Effector memory CD4-positive, alpha-beta T cell (primary cell): ENCODE measurements around the gene CCNB1IP1.
"Not testable (repeated sequence)": the region's sequence is repeated elsewhere in the genome, so short reads cannot be mapped to it uniquely, and the experiment has no call there.

ENCODE experiments used
- DNase-seq, 3 donors: peaks; one replicate each; pipeline ENCODE4 v3.0.0-alpha.2; 2020
- H3K27ac ChIP-seq: 2 replicates; pipeline ENCODE4 v1.7.0; 2013; ENCODE audit warnings: mild to moderate bottlenecking, low read length, moderate library complexity; ENCODE audit not compliant: insufficient read depth, poor library complexity, severe bottlenecking
- H3K27me3 ChIP-seq: replicated peaks from 2 replicates; pipeline ENCODE4 v1.7.0; 2013; ENCODE audit warnings: mild to moderate bottlenecking, low read length; ENCODE audit not compliant: insufficient read depth, control insufficient read depth, poor library complexity, severe bottlenecking
- H3K36me3 ChIP-seq: 2 replicates; pipeline ENCODE4 v1.7.0; 2013; ENCODE audit warnings: mild to moderate bottlenecking, low read length, moderate library complexity; ENCODE audit not compliant: control insufficient read depth, insufficient read depth
- H3K4me1 ChIP-seq: 2 replicates; pipeline ENCODE4 v1.7.0; 2013; ENCODE audit warnings: low read length, mild to moderate bottlenecking; ENCODE audit not compliant: control insufficient read depth, insufficient read depth, poor library complexity, severe bottlenecking
- H3K4me3 ChIP-seq: 2 replicates; pipeline ENCODE4 v1.7.0; 2013; ENCODE audit warnings: low read length, low read depth, mild to moderate bottlenecking; ENCODE audit not compliant: insufficient read depth, poor library complexity, severe bottlenecking
- H3K9me3 ChIP-seq: 2 replicates; pipeline ENCODE4 v1.7.0; 2013; ENCODE audit warnings: mild to moderate bottlenecking, low read length, moderate library complexity; ENCODE audit not compliant: control insufficient read depth

CCNB1IP1 gene

DNA sequence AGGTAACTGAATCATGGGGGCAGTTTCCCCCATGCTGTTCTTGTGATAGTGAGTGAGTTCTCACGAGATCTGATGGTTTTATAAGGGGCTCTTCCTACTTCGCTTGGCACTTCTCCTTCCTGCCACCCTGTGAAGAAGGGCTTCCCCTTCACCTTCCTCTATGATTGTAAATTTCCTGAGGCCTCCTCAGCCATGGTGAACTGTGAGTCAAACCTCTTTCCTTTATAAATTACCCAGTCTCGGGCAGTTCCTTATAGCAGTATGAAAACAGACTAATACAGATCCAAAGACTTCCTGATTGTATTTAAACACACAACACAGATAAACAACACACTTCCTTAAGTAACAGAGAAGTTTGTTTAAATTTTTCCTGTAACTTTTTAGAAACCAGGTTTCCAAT lies 25.4 kb upstream of the CCNB1IP1 start:
- not testable (repeated sequence) for H3K27ac ChIP-seq, DNase-seq, H3K4me1 ChIP-seq, H3K4me3 ChIP-seq, H3K27me3 ChIP-seq, H3K9me3 ChIP-seq
- H3K36me3 ChIP-seq: peaks cover 39% of the 10 kb centered on the region

DNA sequence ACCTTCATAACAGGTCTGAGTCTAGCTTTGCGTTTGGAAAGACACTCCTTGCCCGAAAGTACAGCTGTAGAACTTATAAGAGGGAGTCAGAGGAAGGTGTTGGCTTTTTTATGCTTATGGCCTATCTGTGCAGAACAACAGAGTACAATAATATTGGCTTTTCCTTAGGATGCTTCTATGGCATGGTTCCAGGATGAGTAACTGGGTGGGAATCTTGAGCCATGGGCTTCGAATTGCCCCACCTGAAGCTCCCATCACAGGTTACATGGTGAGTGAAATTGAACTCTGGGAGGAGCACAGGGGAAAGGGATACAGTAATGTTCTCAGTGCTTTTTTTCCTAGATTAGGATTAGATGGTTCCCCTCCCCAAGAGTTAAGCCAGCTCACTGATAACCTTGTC lies 23.3 kb upstream of the CCNB1IP1 start:
- Histone ChIP-seq H3K4me1 (no peaks in the 10 kb centered on the region), H3K9me3 (no peaks in the 10 kb centered on the region), H3K36me3 (peaks cover 43% of the 10 kb centered on the region), H3K27me3 (no peaks in the 10 kb centered on the region), H3K4me3 (no peak overlapping the region), H3K27ac (no peak overlapping the region)
- no peak for DNase-seq

DNA sequence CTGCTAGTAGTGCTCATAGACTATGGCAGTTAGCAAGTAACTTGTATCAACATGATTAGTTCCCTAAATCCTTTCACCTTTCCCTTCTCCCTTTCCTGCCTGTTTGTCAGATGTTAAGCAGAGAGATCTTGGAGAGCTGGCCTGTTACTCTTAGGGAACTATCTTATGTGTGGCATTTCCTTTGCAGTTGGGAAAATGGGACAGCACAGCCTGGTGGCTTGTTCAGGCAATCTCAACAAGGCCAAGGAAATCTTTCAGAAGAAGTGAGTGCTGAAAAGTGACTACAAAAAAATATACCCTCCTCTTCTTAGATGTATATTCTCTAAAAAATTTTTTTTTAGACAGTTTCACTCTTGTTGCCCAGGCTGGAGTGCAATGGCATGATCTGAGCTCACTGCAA lies 17.8 kb upstream of the CCNB1IP1 start:
- H3K27me3 ChIP-seq: no peaks in the 10 kb centered on the region
- H3K4me1 ChIP-seq: no peaks in the 10 kb centered on the region
- H3K36me3 ChIP-seq: peaks cover 35% of the 10 kb centered on the region
- no peak for DNase-seq
- H3K9me3 ChIP-seq: no peaks in the 10 kb centered on the region
- no peak overlapping the region for H3K27ac ChIP-seq
- H3K4me3 ChIP-seq: no peak overlapping the region

DNA sequence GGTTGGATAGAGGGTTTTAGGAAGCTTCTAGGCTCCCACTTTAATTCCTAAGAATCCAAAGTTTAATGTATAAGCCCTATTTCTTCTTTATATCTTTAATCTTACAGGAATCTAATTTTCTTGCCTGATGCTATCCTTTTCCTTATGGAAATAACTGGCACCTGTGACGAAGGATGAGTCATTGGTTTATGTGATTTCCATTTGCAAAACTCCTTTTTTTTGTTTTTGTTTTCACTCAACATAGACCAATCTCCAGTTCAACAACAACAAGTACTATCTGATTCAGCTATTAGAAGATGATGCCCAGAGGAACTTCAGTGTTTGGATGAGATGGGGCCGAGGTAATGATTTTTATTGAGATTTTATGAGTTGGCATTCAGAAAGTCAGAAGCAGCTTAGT lies 17.2 kb upstream of the CCNB1IP1 start:
- no peaks in the 10 kb centered on the region for H3K4me1 ChIP-seq
- no peak for DNase-seq
- no peaks in the 10 kb centered on the region for H3K27me3 ChIP-seq

DNA sequence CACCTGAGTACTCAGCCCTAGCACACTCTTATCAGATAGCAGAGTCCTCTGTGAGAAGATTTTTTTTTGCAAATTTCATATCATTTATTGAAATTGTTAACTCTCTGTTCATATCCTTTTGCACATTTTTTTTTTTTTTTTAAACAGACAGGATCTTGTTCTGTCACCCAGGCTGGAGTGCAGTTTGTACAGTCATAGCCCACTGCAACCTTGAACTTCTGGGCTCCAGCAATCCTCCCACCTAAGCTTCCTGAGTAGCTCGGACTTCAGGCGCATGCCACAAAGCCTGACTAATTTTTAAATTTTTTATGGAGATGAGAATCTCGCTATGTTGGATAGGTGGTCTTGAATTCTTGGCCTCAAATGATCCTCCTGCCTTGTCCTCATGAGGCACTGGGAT lies 14.7 kb upstream of the CCNB1IP1 start:
- Histone ChIP-seq H3K36me3 (peaks cover 15% of the 10 kb centered on the region), H3K27me3 (no peaks in the 10 kb centered on the region), H3K9me3 (no peaks in the 10 kb centered on the region), H3K4me1 (no peaks in the 10 kb centered on the region), H3K27ac (no peak overlapping the region), H3K4me3 (no peak overlapping the region)
- DNase-seq: no peak

More for the DNA sequence above, 17.2 kb upstream of the CCNB1IP1 start:
- H3K9me3 ChIP-seq: no peaks in the 10 kb centered on the region
- H3K4me3 ChIP-seq: no peak overlapping the region
- no peak overlapping the region for H3K27ac ChIP-seq
- peaks cover 32% of the 10 kb centered on the region for H3K36me3 ChIP-seq

DNA sequence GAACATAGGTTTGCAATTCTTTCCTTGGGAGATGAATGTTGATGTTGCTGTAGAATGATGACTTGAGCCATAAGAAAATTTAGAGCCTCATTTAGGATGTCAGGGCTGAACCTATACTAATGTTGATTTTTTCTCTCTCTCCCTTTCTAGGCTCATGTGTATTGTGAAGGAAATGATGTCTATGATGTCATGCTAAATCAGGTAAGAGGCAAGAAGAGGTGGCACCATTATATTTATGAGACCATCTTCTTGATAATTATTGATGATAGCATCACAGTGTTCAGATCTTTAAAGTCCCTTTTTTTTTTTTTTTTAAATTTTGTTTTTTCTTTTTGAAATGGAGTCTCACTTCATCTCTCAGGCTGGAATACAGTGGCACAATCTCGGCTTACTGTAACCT lies 13.6 kb upstream of the CCNB1IP1 start:
- H3K4me1 ChIP-seq: no peaks in the 10 kb centered on the region

DNA sequence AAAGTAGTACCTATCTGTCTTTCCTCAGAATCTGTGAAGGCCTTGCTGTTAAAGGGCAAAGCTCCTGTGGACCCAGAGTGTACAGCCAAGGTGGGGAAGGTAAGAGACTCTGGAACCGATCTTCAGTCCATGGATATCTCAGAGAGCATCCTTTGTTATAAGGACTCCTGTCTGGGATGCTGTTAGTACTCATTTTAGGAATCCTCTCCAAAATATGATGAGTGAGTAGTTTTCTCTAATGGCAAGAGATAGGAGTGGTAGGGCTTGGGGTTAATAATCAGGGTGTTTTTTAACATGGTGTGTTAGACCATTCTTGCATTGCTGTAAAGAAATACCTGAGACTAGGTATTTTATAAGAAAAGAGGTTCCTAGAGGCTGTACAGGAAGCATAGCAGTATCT lies 12.3 kb upstream of the CCNB1IP1 start:
- H3K27me3 ChIP-seq: no peaks in the 10 kb centered on the region
- H3K36me3 ChIP-seq: peaks cover 4% of the 10 kb centered on the region
- no peak overlapping the region for H3K27ac ChIP-seq
- DNase-seq: no peak
- H3K9me3 ChIP-seq: no peaks in the 10 kb centered on the region
- H3K4me3 ChIP-seq: no peak overlapping the region
- H3K4me1 ChIP-seq: no peaks in the 10 kb centered on the region

More for the DNA sequence above, 13.6 kb upstream of the CCNB1IP1 start:
- Histone ChIP-seq H3K36me3 (peaks cover 10% of the 10 kb centered on the region), H3K4me3 (no peak overlapping the region), H3K27ac (no peak overlapping the region), H3K27me3 (no peaks in the 10 kb centered on the region), H3K9me3 (no peaks in the 10 kb centered on the region)
- DNase-seq: no peak

DNA sequence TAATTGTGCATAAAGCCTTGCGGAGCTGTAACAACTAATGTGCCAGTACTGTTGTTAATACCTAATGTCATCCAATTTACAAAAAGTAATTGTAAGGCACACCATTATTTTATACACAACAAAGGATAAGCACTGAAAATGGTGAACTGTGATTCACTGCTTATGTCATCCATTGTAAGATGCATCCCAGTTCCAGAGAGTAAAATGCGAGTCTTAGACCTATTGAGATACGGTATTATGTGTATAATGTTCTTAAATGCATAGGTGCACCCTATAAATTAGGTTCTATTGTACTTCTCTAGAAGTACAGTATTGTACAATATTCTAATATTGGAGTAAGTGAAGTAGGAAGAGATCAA lies 10.8 kb upstream of the CCNB1IP1 start:
- Histone ChIP-seq H3K4me3 (peak overlapping the region; percentile 93), H3K9me3 (no peaks in the 10 kb centered on the region), H3K27ac (peak overlapping the region; percentile 97), H3K36me3 (peaks cover 4% of the 10 kb centered on the region), H3K27me3 (no peaks in the 10 kb centered on the region), H3K4me1 (no peaks in the 10 kb centered on the region)
- no peak for DNase-seq

DNA sequence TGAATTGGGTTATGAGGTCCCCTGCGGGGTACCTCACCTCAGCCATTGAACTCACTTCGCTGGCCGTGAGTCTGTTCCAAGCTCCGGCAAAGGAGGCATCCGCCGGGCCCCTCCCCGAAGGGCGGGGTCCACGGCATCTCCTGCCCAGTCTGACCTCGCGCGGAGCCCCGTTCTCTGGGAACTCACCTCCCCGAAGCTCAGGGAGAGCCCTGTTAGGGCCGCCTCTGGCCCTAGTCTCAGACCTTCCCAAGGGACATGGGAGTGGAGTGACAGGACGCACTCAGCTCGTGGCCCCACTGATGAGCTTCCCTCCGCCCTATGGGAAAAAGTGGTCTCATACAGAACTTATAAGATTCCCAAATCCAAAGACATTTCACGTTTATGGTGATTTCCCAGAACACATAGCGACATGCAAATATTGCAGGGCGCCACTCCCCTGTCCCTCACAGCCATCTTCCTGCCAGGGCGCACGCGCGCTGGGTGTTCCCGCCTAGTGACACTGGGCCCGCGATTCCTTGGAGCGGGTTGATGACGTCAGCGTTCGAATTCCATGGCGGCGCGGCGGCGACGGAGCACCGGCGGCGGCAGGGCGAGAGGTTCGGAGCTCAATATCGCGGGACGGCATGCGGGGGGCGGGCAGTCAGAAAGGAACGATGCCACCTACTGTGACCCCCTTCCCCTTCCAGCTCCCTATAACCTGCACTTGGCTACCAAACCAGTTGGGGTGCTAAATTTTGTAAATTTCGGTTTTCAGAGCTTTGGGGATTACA lies 10.2 kb upstream of the CCNB1IP1 start, which contains the start of gene PARP2:
Gene PARP2 (plus strand): TSS at position 544 of the 770 bp plus-strand sequence. CDS start 7 bp downstream, at position 551.
- H3K9me3 ChIP-seq: no peaks in the 10 kb centered on the region
- H3K4me1 ChIP-seq: no peaks in the 10 kb centered on the region
- peaks cover 4% of the 10 kb centered on the region for H3K36me3 ChIP-seq
- peak within 1 kb of the TSS; percentile 93 for H3K4me3 ChIP-seq
- peak within 1 kb of the TSS; percentile 97 for H3K27ac ChIP-seq
- no peaks in the 10 kb centered on the region for H3K27me3 ChIP-seq
- peak; percentile 85 to 91 (median 89) for DNase-seq

DNA sequence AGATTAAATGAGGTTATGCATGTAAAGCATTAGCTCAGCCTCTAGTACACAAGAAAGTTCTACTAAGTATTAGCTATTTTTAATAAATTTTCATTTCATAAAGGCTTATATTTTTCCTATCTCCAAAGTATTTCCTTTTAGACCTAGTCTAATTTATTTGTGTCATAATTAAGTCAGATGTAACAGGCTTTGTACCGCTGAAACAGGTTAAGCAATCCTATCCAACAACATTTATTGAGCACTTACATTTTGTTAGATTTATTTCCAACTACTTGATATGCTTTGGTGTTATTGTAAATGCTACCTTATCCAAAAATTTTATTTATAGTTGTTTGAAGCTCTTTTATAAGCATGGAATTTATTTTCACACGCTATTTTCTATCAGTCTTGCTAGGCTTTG lies 8.6 kb upstream of the CCNB1IP1 start:
- no peak for DNase-seq
- no peaks in the 10 kb centered on the region for H3K27me3 ChIP-seq
- H3K4me1 ChIP-seq: no peaks in the 10 kb centered on the region
- H3K4me3 ChIP-seq: peak overlapping the region; percentile 93
- H3K9me3 ChIP-seq: no peaks in the 10 kb centered on the region
- H3K27ac ChIP-seq: no peak overlapping the region
- peaks cover 3% of the 10 kb centered on the region for H3K36me3 ChIP-seq
